ENCODE data around the gene WDR41. TPM values are rescaled to one million over a fixed set of nuclear protein-coding genes. Genes with fewer than 3 reads are reported as not detected.

Gene WDR41
- total RNA-seq, 6 experiments from 2014 or later: 12.9 to 17.7 (median 17.6) TPM

DNA sequence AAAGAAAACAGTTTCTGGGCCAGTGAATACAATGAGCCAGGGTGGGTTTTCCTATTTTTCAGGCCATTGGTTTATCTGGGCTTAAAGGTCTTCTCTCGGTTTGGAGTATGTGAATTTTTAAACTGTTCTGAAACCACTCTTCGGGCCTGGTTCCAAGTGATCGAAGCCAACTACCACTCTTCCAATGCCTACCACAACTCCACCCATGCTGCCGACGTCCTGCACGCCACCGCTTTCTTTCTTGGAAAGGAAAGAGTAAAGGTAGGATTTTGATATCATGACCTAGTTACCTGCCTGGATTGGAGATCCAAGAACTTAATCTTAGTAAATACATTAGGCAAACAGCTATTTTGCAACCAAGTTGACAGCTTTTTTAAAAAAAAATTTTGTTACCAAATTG, 79.1 kb downstream of the WDR41 start:
- no peak overlapping the region for H3K27ac ChIP-seq
- no peaks in the 10 kb centered on the region for H3K36me3 ChIP-seq
- intact Hi-C loops (cut with DNase I): no loop called here
- no peaks in the 10 kb centered on the region for H3K9me3 ChIP-seq
- peaks cover 0 to 12% (median 0%) of the 10 kb centered on the region in 4 donors for H3K4me1 ChIP-seq
- ATAC-seq (peak; percentile 68 to 84 (median 78)), DNase-seq (peak; percentile 37 to 78 (median 64))
- no peaks in the 10 kb centered on the region for H3K27me3 ChIP-seq
- TF ChIP-seq, protein P1, sequence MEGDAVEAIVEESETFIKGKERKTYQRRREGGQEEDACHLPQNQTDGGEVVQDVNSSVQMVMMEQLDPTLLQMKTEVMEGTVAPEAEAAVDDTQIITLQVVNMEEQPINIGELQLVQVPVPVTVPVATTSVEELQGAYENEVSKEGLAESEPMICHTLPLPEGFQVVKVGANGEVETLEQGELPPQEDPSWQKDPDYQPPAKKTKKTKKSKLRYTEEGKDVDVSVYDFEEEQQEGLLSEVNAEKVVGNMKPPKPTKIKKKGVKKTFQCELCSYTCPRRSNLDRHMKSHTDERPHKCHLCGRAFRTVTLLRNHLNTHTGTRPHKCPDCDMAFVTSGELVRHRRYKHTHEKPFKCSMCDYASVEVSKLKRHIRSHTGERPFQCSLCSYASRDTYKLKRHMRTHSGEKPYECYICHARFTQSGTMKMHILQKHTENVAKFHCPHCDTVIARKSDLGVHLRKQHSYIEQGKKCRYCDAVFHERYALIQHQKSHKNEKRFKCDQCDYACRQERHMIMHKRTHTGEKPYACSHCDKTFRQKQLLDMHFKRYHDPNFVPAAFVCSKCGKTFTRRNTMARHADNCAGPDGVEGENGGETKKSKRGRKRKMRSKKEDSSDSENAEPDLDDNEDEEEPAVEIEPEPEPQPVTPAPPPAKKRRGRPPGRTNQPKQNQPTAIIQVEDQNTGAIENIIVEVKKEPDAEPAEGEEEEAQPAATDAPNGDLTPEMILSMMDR (IDR thresholded peaks at IDR 0.05): no peak
- TF ChIP-seq POLR2A (IDR thresholded peaks at IDR 0.05): no peak
- no peak overlapping the region for H3K4me3 ChIP-seq
- 32% methylated on average over 7 of the region's 7 CpGs for WGBS (ENCODE audit: insufficient coverage, low coverage, low lambda C conversion rate, missing lambda C conversion rate)

GRCh38 chr5:77409870-77410621, 82.1 kb downstream of the WDR41 start:
- Histone ChIP-seq H3K27ac (no peak overlapping the region), H3K9me3 (no peaks in the 10 kb centered on the region), H3K36me3 (no peaks in the 10 kb centered on the region), H3K27me3 (no peaks in the 10 kb centered on the region), H3K4me1 (peaks cover 0 to 12% (median 0%) of the 10 kb centered on the region in 4 donors), H3K4me3 (no peak overlapping the region)
- TF ChIP-seq POLR2A (IDR thresholded peaks at IDR 0.05): no peak
- TF ChIP-seq, protein P1 (IDR thresholded peaks at IDR 0.05): no peak
- DNase-seq (no peak), ATAC-seq (no peak)
- WGBS (ENCODE audit: insufficient coverage, low coverage, low lambda C conversion rate, missing lambda C conversion rate): 72% methylated on average over 8 of the region's 10 CpGs
- intact Hi-C loops (cut with DNase I): no loop called here

DNA sequence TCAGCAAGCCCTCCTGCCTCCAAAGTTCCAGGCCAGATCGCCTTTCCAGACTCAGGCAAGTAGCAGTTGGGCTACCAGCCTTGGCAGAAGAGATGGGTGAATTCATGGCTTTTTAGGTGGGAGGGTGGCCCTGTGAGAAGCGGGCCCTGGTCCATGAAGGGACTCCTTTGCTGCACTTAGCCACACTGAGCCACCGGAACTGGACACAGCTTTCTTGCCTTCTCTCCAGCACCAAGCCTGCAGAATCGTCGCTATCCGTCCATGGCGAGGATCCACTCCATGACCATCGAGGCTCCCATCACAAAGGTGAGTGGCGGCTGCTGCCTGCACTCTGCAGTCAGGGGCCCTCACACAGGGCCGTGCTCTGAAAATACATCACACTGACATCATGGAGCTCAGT, 85.0 kb downstream of the WDR41 start:
- DNase-seq (no peak), ATAC-seq (no peak)
- no peaks in the 10 kb centered on the region for H3K4me1 ChIP-seq
- H3K27me3 ChIP-seq: no peaks in the 10 kb centered on the region
- TF ChIP-seq, protein P1 (IDR thresholded peaks at IDR 0.05): no peak
- TF ChIP-seq POLR2A (IDR thresholded peaks at IDR 0.05): no peak
- H3K9me3 ChIP-seq: no peaks in the 10 kb centered on the region
- no peak overlapping the region for H3K27ac ChIP-seq
- H3K36me3 ChIP-seq: no peaks in the 10 kb centered on the region
- 85% methylated on average over 3 of the region's 10 CpGs for WGBS (ENCODE audit: insufficient coverage, low coverage, low lambda C conversion rate, missing lambda C conversion rate)
- H3K4me3 ChIP-seq: no peak overlapping the region
- intact Hi-C loops (cut with DNase I): no loop called here

- ATAC-seq (no peak), DNase-seq (no peak)
- Histone ChIP-seq H3K9me3 (no peaks in the 10 kb centered on the region), H3K27me3 (no peaks in the 10 kb centered on the region), H3K27ac (no peak overlapping the region), H3K4me3 (no peak overlapping the region), H3K4me1 (no peaks in the 10 kb centered on the region), H3K36me3 (no peaks in the 10 kb centered on the region)
- WGBS (ENCODE audit: insufficient coverage, low coverage, low lambda C conversion rate, missing lambda C conversion rate): 85% methylated on average over 6 of the region's 6 CpGs
- TF ChIP-seq POLR2A (IDR thresholded peaks at IDR 0.05): no peak
- TF ChIP-seq, protein P1 (IDR thresholded peaks at IDR 0.05): no peak
- intact Hi-C loops (cut with DNase I): no loop called here
Observed at GRCh38 chr5:77402796-77403195, 89.3 kb downstream of the WDR41 start.

All from right lobe of liver (tissue), 6 donors.